DND-41 (cell line): ENCODE measurements around the gene WAC.

Source experiments
- CTCF ChIP-seq: IDR thresholded peaks from 2 replicates; pipeline ENCODE4 v1.5.1; 2012; ENCODE audit warnings: borderline replicate concordance, low read length, moderate library complexity, mild to moderate bottlenecking; ENCODE audit not compliant: poor library complexity, severe bottlenecking; ENCODE audit errors: extremely low read depth
- EZH2 ChIP-seq: IDR thresholded peaks from 3 replicates; pipeline ENCODE4 v1.6.1; 2012; ENCODE audit warnings: borderline replicate concordance, low read depth, mild to moderate bottlenecking, moderate library complexity, low read length, inconsistent platforms; ENCODE audit not compliant: severe bottlenecking

- no peak for TF ChIP-seq CTCF
- TF ChIP-seq EZH2: no peak
Measured at GRCh38 chr10:28644647-28645046, 111.7 kb downstream of the WAC start.
